GM21576 (cell line): ENCODE measurements around the gene CCDC12.

Experiments
- ATAC-seq: cut with Tn5 transposase; IDR thresholded peaks from one replicate; pipeline ENCODE4 v1.9.1; 2021; ENCODE audit warnings: mild to moderate bottlenecking, moderate library complexity; ENCODE audit not compliant: unreplicated experiment

Gene CCDC12

DNA sequence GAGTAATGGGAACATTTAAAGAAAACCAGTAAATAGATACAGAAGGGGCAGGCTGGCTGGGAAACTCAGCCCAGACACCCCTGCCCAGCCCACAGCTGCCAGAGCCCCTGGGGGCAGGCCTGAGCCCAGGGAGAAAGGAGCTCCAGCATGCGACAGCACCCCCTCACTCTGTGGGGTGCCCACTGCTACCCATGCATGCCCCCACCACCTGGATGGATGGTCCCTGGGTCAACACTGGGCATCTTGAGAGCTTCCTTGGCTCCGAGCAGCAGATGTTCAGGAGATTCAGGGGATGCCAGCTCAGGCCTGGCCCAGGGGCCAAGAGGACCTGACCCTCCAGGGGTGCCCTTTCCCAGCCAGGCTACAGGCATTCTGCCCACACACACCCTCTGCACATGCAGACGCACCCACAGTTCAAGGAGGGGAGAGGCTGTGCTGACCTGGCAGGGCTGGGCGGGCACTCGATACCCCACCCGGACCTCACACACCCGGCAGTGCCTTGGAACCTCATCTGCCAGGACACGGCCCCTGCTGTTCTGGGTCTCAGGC is 67.5 kb downstream of the CCDC12 start:
- no peak for ATAC-seq

DNA sequence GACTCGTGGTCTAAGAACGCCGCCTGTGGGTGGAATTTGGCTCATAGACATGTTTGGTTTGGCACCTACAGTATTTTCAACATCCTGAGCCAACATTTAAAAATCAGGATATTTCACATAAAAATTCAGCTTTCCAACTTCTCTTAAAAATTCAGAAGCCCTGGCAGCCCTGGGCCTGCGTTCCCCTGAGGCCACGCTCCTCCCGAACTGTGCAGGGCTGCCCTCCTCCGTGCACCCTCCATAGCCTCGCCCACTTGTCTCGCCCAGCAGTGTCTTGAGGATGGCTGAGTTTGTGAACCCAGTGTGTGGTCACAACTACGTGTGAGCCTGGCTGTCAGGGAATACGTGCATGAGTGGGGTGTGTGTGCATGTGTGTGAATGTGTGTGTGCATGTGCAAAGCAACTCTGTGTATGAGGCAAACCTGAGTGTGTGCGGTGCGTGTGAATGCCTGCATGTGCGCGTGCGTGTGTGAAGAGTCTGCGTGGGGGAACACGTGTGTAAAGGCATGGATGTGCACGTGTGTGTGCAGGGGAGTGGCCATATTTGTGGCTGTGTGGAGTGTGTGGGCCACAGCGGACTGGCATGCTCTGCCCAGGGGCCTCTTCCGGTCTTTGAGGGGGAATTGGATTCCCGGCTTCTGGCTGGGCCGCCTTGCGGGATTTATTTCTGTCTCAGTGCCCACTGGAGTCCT is 68.1 kb downstream of the CCDC12 start:
- no peak for ATAC-seq

DNA sequence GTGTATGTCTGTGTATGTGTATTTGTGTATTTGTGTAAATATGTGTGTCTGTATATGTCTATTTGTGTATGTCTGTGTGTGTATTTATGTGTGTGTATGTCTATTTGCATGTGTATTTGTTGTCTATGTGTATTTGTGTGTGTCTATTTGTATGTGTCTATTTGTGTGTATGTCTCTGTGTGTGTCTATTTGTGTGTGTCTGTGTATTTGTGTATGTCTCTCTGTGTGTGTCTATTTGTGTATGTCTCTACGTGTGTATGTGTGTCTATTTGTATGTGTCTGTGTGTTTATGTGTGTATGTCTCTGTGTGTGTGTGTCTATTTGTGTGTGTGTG is 68.6 kb downstream of the CCDC12 start:
- ATAC-seq = no peak

DNA sequence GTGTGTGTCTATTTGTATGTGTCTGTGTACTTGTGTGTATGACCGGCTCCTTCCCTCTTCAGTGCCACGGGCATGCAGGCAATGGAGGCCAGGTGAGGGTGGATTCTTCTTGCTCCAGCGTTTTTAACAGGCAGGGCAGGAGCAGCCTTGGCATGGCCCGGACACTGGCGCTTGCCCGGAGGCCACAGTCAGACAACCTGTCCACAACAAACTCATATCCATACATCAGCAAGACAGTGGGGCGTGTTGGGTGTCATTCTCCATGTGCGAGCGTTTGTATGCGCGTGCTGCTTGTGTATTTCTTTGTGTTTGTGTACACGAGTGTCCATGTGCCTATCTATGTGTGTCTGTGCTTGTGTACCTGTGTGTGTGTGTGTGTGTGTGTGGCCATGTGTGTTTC is 69.3 kb downstream of the CCDC12 start:
- ATAC-seq = no peak

DNA sequence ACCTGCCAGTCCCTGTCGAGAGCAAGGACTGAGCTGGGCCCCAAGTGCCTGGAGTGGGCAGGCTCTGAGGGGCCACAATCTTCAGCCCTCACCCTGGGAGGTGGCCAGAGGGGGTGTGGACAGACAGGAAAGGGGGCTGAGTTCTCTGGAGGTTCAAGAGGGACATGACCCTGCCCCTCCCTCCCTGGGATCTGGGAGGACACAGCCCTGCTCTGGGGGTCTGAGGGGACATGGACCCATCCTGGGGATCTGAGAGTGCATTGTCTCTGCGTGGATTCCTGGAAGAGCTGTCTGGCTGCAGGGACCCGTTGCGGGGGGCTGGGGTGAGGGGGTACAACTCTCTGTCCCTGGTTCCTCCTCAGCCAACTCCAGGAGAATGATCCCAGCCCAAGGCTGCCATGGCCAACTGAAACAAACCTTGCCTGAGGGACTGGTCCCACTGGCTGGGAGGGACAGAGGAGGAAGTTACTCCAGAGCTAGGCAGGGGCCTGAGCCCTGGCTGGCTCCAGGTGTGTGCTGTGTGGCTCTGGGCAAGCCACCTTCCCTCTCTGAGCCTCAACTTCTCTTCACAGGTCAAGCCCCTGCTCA is 70.0 kb downstream of the CCDC12 start:
- ATAC-seq = no peak

DNA sequence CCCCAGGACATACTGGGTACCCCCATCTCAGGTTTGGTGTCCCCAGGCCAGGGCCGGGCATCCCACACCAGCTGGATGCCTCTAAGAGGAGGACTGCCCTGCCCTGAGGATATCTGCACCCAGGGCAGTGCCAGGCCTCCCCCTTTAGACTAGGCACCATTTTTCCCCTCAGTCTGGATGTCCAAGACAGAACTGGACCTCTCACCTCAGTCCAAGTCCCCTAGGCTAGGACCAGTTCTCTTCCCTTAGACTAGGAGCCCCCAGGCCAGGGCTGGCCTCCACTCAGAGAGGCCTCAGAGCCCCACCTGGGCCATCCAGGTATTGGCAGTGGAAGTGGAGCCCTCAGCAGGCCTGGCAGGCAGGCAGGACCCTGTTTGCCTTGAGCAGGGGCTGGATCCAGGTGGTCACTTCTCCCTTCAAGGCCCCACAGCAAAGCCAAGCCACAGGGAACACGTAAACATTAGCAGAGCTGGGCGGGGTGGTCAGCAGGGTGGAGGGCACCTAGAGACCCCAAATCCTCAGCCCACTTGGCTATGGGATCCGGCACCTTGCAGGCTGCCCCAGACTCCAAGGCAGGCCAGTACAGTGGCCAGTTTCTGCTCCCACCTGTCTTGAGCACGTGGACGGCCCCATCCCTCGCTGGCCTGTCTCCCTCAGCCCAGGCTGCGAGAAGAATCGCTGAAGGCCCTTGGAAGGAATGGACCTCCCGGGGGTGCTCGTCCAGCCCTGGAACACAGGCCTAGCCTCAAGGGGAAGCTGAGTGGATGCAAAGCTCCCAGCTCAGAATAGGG is 70.7 kb downstream of the CCDC12 start:
- ATAC-seq = no peak

DNA sequence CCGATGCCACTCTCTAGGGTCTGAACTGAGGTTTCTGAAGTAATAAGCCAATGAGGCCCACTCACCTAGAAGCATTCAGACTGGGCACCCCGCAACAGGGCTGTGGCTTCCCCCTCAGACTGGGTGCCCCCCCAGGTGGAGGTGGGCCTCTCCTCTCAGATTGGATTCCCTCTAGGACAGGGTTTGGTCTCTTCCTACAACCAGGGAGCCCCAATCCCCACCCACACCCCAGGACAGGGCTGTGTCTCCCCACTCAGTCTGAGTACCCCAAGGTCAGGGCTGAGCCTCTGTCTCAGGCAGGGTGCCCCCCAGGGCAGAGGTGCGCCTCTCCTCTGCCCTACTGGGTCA is 71.4 kb downstream of the CCDC12 start:
- no peak for ATAC-seq

DNA sequence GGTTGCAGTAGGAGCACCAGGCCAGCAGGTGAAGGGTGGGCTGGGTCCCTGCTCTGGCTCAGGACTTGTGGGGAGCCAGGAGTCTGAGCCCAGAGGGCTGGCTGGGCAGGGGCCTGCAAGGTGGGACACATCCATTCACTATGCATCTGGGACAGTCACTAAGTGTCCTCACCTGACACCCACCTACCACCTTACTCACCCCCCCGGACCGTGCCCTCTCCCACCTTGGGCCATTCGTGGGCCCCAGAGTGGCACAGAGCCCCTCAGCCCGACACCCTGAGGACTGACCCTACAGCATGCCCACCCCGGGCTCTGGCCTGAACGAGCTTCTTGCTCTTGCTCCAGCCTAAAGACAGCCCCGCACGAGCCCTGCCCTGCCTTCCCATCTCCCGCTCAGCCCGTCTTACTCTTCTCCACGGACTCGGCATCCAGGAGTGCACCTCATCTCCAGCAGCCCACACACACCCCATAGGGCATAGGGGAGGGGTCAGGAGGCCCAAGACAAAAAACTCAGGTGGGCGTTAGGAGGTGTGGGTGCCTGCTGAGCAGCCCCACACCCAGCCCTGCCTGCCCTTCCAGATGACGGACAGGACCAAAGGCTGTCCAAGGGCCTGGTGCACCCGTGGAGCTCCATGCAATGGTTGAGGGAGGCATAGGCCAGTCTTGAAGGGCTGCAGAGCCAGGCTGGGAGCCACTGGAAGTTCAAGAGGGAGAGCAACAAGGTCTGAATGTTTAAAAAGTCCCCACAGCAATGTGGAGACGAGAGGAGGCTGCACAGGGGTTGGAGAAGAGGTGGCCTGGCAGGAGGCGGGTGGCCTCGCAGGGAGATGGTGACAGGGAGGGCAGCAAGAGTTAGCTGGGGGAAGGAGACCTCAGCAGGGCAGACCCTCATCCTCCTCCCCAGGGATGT is 72.0 kb downstream of the CCDC12 start:
- no peak for ATAC-seq

DNA sequence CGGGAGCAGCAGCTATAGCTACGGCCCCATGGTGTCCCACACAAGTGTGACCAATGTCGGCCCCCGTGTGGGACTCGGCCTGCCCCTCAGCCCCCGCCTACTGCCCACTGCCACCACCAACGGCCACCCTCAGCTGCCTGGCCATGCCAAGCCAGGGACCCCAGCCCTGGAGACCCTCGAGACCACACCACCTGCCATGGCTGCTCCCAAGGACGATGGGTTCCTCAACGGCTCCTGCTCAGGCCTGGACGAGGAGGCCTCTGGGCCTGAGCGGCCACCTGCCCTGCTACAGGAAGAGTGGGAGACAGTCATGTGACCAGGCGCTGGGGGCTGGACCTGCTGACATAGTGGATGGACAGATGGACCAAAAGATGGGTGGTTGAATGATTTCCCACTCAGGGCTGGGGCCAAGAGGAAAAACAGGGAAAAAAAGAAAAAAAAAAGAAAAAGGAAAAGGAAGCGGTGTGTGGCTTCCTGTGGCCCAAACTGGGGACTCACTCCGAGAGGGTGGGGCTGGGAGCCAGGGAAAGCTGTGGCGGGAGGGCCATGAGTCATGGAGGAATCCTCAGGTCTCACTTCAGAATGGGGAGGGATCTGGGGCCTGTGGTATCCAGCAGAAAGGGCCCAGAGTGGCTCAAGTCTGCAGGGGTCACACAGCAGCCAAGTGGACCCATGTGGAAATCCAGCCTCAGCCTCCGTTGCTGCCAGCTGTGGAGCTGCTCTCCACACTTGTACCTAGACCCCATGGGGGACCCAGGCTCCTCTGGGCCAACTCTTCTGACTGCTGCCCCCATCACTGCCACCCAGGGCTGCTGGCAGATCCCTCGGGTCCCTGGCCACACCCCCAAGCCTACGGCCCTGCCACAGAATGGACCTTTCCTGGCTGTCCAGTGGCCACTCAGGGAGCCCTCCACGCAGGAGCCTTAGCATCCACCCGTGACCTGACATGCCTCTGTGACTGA is 72.9 kb downstream of the CCDC12 start:
- ATAC-seq = no peak

DNA sequence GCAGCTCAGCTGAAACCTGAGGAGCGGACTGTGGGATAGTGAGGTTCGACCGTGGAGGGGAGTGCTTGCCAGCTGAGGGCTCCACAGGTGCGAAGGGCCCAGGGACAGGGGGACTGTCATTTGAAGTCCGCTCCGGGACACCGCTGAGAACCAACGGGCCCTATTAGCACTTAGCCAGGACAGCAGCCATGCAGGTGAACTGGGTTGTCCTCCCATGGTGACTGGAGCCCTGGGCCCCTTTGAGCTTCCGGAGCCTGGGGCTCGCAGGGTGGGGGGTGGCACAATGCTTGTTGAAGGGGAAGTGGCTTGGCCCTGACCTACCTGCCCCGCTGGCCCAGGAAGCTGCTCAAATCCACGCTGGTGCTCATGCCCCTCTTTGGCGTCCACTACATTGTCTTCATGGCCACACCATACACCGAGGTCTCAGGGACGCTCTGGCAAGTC is 74.3 kb downstream of the CCDC12 start:
- no peak for ATAC-seq

DNA sequence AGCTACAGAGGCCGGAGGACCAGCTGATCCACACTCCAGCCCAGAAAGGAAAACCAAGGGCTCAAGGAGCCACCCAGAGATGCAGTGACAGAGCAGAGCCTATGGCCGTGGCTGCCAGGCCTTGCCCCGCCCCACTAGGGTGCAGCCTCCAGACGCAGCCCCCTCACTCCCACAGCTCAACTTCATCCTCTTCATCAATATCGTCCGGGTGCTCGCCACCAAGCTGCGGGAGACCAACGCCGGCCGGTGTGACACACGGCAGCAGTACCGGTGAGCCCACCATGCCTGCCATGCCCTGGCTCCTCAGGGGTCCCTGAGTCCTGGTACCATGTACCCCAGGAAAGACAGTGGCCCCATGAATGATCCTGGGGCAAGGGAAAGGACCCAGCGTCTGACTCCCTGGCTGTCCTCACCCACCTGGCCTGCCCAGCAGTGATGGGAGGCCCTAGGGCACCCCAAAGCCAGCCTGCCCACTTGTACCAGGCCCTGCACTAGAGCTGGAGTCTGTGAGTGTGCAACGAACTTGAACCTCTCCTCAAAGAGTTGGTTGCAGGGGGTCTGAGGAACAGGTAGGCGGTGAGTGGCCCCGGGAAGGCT is 74.9 kb downstream of the CCDC12 start:
- ATAC-seq = no peak

DNA sequence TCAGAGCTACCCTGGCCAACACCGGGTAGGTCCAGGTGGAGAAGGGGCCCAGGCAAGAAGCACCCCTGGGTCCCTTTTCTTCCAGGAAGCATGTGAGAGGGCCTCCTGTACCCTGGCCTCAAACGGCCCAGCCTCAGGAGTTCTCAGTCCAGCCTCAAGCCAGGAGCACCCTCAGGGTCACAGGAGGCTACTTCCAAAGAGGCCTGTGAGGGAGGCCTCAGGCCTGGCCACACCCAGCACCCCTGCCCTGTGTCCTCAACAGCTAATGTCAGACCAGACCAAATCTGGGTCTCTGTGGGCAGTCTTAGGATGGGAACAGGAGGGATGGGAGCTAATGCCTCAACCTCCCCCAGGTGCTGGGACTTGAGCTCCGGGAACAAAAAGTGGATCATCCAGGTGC is 75.5 kb downstream of the CCDC12 start:
- no peak for ATAC-seq

DNA sequence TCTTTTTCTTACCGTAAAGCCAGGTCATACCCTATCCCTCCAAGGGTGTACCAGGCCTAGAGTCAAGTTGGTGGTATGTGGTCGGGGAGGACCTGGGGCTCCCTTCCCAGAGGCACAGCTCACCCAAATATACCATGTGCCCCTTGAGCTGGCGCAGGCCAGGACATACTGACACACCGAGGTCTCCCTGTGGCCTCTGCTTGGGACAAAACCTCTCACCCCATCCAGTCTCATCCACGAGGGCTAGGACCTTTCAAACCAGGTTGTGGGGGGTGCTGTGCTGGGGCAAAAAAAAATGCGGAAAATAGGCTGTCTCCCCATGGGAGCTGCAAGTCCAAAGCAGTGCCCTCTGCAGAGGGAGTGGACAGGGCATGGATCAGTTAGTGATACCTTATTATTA is 76.2 kb downstream of the CCDC12 start:
- ATAC-seq = no peak

DNA sequence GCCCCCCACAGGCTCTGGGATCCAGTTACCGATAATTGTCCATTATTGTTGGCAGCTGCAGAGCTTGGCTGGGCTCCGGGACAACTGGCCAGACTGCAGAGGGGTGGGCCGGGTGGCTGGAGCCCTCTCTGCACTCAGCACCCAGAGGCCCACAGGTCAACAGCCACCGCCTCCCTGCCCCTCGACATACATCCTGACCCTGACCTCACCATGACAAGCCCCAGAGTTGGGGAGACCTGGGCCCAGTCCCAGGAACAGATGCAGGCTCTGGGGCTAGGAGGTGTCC is 76.6 kb downstream of the CCDC12 start:
- no peak for ATAC-seq

DNA sequence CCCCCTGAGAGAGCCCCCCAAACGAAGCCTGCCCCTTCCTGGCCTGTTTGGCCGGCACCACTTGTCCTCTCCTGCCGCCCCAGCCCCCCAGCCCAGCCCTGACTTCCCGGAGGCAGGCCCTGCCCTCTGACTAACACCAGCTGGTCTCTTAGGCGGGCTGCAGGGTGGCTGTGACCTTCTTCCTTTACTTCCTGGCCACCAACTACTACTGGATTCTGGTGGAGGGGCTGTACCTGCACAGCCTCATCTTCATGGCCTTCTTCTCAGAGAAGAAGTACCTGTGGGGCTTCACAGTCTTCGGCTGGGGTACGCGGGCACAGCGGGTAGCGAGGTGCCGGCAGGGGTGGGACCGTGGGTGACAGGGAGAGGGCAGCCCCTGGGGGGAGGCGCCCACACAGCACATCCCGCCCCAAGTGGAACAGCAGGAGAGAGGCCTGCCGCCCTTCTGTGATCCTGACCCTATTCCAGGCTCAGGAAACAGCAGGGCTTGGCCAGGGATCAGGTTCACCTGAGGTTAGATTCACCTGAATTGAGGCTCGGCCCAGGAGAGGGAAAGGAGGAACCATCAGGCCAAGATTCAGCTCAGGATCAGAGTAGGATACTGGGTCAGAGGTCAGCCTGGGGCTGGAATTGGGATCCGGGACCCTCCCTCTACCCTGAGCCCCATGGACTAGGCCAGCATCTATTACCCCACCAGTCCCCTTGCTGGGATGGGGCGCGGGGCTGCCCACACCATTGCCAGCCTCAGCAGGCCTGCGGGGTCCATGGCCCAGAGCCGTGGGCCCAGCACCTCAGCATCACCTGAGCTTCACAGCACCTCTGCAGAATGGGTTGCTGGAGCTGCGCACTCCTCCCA is 77.2 kb downstream of the CCDC12 start:
- ATAC-seq = no peak

DNA sequence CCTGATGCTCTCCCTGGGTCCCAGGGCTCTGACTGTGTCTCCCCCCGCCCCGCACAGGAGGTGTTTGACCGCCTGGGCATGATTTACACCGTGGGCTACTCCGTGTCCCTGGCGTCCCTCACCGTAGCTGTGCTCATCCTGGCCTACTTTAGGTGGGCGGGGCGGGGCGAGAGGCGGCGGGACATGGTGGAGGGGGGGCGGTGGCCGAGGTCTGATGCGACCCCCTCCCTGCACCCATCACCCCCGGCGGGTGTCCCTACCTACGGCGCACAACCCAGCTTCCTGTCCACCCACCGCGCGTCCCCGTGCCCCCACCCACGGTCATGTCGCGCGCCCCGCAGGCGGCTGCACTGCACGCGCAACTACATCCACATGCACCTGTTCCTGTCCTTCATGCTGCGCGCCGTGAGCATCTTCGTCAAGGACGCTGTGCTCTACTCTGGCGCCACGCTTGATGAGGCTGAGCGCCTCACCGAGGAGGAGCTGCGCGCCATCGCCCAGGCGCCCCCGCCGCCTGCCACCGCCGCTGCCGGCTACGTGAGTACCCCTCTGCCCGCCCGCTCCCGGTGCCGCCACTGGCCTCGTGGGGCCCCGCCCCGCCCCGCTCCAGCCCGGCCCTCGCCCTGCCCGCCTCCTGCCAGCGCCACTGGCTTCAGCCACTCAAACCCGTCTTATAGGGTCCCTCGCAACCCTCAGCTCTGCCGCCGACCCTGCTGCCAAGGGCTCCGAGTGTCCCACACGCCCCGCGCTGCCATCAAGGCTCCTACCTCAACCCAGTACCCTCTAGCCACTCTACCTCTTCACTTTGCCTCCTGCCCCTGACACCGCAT is 78.0 kb downstream of the CCDC12 start:
- ATAC-seq = no peak

DNA sequence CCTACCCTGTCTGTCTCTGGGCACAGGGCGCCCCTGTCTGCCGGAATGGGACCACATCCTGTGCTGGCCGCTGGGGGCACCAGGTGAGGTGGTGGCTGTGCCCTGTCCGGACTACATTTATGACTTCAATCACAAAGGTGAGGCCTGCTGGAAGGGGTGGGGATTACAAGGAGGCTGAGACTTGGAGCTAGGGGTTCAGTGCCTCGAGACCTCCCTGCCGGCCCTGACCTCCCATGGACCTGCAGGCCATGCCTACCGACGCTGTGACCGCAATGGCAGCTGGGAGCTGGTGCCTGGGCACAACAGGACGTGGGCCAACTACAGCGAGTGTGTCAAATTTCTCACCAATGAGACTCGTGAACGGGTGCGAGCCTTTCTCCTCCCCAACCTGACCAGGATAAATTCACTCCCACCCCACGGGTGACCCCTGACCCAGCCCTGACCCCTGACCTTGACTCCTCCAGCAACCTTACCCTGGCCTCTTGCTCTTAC is 78.7 kb downstream of the CCDC12 start:
- no peak for ATAC-seq

DNA sequence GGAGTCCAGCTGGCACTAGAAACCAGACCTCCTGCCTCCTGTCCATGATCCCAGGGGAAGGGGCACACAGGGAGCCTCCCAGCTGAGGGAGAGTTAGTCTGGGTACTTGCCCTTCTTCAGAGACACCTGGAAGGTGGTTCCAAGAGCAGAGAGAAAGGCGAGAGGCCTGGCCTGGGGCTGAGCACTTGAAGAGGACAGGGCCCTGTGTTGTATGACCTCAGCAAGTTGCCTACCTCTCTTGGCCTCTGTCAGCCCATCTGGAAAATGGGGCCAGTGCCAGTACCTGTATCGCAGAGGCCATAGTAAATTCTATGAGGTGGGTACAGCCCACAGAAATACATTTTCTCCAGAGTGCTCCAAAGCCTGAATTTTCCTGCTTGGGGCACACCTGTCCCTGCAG is 79.5 kb downstream of the CCDC12 start:
- no peak for ATAC-seq
